ENCODE measurements around the gene IL34.

Gene IL34

DNA sequence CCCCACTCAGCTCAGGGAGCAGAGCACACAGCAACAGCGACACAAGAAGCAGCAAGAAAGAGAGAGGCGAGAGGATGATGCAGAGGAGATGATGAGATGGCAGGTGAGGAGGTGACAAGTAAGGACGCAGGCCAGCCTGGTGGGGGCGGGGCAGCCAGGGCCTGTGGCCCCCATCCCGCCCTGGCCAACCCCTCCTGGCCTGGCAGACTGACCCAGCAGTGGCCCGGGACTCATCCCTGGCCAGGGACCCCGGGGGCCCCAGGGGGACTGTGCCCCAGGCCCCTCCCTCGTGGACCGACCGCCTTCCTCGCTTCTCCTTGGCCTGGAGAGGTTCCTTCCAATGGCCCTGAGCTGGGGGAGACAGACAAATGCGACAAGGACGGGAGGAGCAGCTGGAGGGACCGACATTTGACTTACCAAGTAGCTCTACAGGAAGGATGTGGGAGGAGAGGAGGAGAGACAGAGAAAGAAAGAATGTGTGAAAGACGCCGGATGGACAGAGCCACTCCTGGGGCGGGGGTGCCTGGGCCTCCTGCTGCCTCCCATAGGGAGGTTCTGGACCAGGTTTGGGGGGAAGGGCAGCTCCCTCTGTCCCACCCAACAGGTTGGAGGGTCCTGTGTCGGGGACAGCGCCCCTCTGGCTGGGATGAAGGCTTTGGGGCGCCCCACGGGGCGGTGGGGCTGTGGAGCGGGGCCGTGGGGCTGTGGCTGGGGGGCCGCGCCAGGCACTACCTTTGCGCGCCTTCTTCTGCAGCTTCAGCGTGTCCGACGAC is 32.7 kb downstream of the IL34 start:
- DNase-seq: no peak

DNA sequence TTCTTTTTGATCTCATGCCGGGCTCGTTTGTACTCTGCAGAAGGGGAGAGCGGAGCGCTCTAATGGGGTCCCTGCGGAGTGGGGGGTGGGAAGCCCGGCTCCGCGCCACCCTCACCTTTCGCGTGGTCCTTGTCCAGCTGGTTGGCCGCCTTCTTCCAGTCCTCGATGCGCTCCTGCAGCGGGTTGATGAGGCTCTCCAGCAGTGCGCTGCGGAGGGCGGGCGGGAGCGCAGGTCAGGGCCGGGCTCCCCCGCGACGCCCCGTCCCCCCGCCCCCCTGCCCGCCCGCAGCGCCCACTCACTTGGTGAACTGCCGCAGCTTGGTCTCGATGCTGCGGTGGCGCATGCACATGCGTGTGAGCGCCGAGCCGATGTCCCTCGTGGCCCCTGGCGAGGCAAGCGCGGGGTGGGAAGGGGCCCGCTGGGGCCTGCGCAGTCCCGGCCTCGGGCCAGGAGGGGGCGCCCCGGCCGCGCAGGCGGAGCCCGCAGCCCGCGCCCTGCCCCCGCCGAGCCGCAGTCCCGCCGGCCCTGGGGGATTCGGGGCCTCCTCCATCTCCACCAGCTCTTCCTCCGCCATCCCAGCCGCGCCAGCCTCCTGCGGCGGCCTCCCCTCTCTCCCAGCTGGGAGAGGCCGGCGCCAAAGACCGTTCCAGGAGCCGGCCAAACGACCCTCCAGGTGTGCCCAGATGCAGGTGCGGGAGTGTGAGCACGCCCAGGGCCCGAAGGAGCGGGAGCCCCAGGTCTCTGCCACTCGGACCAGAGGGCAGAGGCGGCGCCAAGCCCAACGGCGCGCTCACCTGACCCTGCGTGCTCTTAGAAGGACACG is 33.5 kb downstream of the IL34 start:
- DNase-seq: no peak

DNA sequence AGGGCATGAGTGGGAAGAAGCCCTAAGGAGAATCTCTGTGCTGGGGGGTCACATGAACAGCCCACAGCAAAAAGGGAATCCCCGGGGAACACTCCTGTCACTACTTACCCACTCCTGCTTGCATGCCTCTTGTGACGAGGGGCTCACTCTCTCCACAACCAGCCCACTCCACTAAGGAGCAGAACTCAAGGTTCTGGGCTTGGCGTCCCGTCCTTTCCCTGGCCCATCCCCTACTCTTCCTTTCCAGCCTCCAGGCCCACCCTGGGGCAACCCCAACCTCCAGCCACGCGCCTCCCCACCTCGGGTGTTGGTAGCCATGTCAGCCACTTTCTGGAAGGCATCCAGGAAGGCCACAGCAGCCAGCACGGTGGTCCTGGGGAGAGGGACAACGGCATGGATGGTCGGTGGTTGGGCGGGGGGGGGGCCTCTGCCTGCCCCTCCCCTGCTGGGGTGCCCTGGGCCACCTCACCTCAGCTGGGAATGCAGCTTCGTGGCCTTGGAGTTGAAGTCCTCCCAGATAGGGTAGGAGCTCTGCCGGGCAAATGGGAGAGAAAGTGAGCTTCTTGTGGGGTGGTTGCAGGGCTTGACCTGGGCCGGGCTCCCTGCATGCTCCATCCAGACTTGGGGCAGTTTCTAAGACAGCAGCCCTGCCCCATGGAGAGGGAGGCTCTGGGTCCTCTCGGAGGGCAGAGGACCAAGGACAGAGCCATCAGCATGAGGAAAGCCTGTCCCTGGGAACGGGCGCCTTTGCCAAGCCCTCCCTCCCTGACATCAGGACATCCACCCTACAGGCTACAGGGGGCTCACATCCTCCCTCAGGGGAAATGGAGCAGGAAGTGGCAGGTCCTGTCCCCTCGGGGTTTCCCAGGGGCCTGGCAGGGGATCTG is 34.4 kb downstream of the IL34 start:
- no peak for DNase-seq

DNA sequence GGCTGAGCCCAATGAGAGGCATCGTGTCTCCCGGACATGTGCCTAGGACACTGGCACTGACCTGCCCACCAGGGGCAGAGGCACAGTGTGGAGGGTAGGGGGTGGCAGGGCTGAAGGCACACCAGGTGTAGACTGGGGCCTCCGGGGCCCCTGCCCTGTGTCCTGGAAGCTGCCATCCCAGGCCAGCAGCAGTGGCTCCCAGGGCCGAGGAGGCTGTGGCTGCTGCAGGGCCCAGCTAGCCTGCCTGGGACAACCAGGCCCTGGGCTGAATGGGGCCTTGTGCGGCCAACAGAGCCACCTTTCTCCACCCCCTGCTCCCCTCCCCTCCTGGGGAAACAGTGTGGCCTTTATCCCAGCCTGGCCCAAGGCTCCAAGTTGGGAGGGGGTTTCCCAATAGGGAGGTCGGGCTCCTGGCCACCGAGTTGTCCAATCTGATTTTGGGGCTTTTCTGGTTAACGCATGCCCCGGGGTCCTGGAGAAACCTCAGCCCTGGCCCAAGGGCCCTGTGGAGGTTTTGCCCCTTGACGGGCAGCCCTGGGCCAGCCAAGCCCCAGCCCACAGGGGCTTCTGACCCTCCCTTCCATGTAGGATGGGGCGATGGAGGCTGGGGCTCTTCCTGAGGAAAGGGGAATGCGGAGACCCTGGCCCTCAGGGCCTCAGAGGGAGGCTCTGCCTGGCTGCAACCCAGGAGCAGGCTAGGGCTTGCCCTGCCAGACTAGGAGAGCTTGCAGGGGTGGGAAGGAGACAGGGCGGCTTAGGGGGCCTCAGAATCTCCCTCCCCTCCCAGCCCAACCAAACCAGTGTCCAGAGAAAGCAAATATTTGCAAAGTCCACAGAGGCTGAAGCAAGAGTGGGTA is 35.3 kb downstream of the IL34 start:
- DNase-seq: no peak

DNA sequence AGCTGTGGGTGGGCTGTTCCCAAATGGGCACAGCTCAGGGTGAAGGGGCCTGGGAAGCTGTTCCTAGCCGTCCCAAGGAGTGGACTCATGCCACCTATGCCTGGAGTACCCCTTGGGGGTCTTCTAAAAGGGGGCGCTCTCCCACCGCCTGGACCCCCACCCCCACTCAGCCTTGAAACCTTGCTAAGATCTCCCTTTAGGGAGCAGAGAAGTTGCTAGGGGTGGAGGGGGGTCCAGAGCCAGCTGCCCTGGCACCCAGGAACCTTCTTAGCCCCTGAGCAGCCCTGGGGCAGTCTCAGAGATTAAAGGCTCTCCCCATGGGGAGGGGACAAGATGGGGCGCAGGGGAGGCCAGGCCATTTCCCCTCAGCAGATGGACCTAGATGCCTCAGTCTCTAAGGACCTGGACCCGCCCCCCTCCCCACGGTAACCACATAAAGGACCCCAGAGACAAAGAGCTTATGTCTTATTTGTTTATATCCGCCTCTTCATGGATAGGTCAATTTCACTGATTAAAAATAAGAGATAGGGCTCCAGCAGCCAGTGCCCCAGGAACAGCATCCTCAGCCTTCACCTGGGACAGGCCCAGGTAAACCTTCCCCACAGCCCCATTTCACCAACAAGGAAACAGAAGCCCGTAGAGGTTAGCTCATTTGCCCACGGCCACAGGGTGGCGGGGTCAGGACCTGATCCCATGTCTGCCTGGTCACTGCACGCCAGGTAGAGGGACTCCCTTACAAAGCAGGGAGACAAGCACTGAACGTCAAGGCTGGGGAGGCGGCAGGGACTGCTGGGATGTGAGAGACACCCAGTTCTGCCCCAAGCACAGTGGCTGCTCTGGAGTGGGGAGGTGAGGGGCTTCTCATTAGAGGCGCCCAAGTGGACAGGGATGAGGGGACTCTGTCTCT is 36.1 kb downstream of the IL34 start:
- no peak for DNase-seq

DNA sequence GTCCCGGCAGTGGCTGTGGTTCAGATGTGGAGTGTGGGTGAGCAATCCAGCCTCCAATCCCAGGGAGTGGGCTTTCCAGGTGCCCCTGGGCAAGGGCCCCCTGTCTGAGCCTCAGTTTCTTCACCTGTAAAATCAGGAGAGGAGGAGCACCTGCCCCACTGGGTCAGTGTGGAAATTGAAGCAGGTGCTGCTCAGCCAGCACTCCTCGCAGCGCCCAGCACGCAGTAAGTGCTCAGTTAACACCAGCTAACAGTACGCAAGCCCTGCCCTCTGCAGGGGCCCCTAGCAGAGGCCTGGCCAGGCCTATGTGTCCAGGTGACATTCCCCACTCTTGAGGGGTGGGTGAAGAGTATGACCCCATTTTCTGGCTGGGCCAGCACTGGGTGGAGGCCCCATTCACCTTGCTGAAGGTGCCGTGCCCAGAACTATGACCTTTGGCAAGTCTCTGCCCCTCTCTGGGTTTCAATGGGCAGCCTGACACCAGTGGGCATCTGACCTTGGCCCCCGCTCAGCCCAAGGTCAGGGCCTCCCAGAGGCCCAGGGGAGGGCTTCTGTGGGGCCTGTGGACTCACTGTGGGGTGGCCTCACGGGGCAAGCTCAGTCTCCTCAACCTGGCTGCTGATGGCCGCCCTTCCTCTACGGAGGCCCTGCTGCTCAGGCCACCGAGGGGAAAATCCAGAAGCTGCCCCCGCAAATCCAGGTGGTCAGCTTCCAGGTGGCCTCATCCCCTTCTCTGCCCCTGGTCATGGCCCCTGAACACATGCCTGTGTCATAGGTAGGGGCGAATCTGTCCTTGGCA is 37.0 kb downstream of the IL34 start:
- no peak for DNase-seq

DNA sequence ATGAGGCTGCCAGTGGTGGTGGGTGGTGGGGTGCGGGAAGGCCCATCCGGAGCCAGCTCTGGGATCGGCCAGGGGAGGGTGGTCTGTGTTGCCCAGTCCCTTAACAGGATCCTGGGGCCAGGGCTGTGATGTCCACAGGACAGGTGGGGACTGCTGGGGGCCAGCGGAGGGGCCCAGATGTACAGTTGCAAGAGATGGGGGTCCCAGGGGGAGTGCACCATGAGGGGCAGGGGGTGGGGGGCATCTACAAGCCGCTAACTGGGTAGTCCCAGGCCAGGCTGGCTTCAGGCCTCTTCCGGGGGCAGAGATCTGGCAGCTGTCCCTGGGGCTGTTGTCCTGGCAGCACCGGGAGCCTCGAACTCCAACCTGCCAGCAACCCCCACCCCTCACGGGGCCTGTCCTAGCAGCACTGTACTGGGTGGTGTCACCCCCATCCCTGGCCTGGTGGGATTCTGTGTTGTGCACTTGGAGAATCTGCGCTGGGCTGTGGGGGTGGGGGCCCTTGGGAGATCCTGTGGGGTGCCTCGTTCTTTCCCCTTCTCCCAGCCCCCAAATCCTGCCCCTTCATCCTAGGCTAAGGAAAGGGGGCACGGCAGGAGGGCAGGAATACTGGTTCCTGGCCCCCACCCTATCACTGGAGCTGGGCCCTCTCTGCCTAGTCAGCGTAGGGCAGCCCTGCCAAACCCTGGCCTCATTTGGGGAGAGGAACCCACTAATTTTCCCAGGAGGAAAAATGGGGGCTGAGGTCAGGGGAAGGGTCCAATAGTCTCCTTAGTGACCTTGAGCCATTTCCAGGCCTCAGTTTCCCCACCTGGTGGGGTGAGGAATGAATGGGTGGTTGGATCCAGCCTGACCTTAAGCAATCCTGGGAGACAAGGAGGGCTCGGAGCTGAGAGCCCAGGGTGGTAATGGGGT is 38.0 kb downstream of the IL34 start:
- DNase-seq: no peak

DNA sequence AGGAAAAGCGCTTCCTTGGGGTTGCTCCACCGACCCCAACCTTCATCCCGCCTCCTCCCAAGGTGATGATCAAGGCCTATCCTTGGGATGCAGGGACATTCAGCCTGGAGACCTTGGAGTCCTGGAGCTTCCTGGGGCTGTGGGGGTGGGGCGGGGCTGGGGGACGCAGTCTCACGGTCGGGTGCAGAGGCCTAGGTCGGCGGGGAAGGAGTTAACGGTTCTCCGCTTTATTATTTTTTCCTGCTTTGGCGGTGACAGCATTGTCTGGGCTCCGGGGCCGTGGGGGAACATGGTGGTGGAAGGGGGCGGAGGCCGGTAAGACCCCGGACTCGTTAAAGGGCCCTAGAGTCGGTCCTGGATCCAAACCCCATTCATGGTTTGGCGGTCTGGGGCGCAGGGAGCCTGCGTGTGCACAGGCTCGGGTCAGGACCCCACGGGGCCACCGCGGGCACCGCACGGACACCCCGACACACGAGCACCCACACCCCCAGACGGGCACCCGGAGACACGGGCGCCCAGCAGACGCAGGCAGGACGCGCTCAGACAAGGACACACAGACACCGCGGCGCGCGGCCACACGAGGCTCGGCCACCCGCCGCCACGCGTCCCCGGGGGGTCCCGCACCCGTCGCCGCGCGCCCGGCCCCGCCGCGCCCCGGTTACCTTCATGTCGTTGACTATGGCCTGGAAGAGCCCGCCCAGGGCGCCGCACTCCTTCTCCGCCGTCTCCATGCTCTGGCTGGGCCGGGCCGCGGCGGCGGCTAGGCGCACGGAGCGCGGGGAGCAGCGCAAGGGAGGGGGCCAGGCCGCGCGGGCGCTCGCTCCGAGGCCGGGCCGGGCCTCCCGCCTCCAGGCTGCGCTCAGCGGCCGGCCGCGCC is 38.9 kb downstream of the IL34 start:
- no peak for DNase-seq

DNA sequence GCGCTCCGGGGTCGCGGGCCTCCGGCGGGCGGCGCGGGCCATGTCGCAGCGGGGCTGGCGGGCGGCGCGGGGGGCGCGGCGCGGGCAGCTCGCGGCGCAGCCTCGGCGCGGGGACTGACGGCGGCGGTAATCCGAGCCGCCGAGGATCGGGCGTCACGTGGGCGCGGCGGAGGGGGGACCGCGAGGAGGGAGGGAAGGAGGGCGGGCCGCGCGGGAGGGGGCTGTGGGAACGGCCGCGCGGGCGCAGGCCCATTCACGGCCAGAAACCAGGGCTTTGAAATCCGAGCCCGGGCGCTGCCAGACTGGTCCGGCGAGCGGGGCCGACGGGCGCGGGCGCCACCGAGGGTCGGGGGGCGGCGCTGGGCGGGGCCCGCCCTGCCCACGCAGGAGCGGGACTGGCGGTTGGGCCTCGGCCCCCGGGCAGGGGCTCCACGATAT is 39.6 kb downstream of the IL34 start, which contains the start of gene MTSS2:
MTSS2 (minus strand) TSS at position 116 of the 438 bp plus-strand sequence. CDS start 262 bp downstream, outside the sequence.
- peak; percentile 84 for DNase-seq

DNA sequence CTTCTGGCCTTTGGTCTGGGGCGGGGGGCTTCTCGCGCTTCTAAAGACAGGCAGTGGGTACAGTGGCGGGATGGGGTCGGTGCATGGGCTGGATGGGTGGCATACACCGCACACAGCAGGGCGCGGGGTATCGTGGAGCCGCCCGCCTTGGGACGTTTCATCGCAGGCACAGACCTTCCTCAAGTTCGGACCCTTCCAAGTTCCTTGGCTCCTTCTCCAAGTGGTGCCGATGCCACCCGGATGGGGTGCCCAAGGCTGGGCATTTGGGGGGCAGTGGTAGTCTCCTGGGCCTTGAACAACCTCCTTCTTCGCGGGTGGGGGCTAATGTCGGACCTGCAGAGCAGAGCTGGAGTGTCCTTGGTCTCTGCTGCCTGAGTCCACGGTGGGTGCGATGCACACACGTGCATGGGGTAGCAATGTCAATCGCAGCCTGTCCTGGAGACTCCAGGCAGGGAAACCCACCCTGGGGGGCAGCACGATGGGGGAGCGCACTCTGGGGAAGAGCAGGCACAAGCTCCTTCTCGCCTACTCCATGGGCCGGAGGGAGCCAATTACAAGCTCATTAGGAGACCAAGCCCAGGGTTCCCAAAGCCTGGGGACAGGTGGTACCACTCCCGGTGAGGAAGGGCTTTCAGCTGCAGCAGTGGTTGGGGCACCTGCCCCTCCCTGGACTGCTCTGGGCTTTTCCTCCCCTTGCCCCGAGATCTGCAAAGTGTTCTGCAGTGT is 40.2 kb downstream of the IL34 start:
- no peak for DNase-seq

DNA sequence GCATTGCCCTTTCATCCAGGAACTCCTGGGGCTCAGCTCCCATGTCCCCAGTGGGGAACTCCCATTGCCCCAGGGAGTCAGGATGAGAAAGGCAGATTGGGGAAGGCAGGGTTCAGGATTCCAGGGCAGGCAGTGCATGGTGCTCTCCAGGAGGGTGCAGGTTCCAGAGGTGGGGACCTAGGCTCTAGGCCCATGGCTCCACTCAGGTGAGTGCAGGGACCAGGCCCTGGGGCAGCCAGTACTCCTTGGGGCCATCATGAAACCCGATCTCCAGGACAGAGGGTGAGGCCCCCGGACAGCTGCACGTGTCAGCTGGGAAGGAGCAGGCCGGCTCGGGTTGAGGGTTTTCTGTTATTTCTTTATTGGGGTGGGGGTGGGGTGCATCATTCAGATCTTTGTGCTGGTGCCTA is 40.7 kb downstream of the IL34 start:
- no peak for DNase-seq

DNA sequence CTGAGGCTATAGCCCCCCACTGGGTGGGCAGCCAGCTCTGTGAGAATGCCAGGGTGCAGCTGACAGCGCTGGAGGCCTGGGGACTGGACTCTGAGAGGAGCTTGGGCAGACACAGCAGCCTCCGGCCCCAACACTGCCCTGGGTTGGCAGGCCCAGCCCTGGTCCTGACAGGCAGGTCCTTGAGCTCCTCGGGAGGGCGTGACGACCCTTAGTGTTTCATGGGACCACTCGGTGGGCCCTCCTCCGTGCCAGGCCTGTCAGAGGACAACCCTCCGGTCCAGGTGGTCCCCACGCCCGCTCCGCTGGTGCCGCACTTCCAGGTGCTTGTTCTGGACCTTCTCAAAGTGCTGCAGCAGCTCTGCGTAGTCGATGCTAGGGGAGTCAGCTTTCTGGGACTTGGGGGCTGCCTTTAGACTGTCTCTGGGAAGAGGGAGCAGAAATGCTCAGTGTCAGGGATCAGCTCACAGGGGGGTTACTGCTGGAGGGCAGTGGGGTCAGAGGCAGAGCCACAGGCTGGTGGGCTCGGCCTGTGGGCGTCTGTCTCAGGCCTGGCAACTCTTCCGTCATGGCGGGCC is 41.4 kb downstream of the IL34 start:
- DNase-seq: no peak

DNA sequence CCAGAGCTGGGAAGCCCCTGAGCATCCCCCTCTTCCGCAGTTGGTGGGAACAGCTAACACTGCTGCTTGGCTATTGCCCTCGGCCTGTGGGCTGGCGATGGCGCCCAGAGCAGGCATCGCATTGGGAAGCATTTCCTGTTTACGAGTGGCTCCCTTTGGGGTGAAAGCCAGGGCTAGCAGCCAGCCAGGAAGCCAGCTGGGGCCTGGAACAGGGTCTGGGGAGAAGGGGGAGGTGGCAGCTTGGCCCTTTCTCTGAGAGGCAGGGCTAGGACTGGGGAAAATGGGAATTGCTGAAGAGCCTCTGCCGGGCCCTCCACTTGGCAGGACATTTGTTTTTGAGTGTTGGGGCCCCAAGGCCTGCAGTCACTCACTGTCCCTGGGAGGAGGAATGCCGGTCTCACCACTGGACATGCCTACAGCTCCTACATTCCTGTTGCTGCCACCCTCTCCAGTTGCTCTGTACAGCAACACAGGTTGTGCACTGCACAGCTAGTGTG is 41.9 kb downstream of the IL34 start:
- no peak for DNase-seq

DNA sequence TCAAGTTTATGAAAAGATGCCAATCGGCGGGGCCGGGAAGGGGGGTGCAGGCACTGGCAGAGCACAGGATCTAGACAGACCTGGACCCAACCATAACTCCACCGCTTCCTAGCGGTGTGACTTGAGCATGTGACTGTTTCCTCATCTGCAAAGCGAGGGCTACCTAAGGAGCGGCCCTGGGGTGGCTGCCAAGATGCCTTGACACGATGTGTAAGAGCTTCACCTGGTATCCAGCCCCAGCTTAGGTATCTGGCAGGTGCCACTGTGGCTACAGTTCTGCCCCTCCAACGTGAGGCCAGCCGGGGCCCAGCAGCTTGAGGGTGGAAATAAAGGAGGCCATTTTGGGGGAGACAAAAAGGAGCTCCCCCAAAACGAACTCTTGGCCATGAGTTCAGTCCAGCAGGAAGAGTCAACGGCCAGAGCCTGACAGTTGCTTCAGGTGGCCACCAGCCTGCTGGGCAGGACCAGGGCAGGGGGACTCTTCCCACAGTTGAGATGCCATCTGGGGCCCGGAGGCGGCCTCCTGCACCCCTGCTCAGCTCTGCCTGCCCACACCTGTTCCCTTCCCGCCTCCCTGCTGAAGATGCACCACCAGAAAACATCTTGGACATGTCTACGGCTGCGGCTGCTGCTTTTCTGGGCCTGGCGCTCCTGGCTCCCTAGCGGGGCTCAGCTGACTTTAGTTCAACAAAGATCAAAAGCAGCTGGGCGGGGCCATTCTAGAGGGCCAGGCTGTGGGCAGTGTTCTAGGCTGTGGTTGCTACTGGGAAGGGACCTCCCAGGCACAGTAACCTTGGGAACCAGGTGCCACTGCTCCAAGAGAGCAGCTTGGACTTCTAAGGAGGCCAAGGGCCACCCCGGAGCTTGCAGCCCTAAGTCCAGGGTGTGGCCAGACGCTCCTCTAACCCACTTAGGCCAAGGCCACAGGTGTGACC is 42.9 kb downstream of the IL34 start:
- DNase-seq: no peak

Data from NCI-H2107 (cell line).